Medulla oblongata (tissue), 1 donor: ENCODE data around the gene DMXL1.
"Not testable (repeated sequence)": the region's sequence is repeated elsewhere in the genome, so short reads cannot be mapped to it uniquely, and the experiment has no call there.

ENCODE experiments used
- DNase-seq: peaks from one replicate; pipeline ENCODE4 v3.0.0-alpha.2; 2015; ENCODE audit errors: extremely low spot score

DMXL1 gene

GRCh38 chr5:119070578-119070827 is 384 bp upstream of the DMXL1 start:
- no peak for DNase-seq

- peak; percentile 45 for DNase-seq
Measured at GRCh38 chr5:119071561-119071995, 691 bp downstream of the DMXL1 start.

- no peak for DNase-seq
Measured at GRCh38 chr5:119072496-119072895, 1.6 kb downstream of the DMXL1 start.

GRCh38 chr5:119073746-119074337 is 3.0 kb downstream of the DMXL1 start:
- DNase-seq: not testable (repeated sequence)

GRCh38 chr5:119074419-119074818 is 3.5 kb downstream of the DMXL1 start:
- no peak for DNase-seq

GRCh38 chr5:119075269-119075668 is 4.4 kb downstream of the DMXL1 start:
- DNase-seq: not testable (repeated sequence)

GRCh38 chr5:119076080-119076479 is 5.2 kb downstream of the DMXL1 start:
- no peak for DNase-seq

- no peak for DNase-seq
Measured at GRCh38 chr5:119077444-119077843, 6.6 kb downstream of the DMXL1 start.

- DNase-seq: no peak
Measured at GRCh38 chr5:119078071-119078846, 7.4 kb downstream of the DMXL1 start.

GRCh38 chr5:119078861-119079260 is 8.0 kb downstream of the DMXL1 start:
- DNase-seq: no peak

GRCh38 chr5:119079318-119079921 is 8.5 kb downstream of the DMXL1 start:
- no peak for DNase-seq

- no peak for DNase-seq
Measured at GRCh38 chr5:119080936-119081335, 10.0 kb downstream of the DMXL1 start.

GRCh38 chr5:119082691-119083090 is 11.8 kb downstream of the DMXL1 start:
- no peak for DNase-seq

GRCh38 chr5:119083679-119084078 is 12.8 kb downstream of the DMXL1 start:
- no peak for DNase-seq

GRCh38 chr5:119088438-119088837 is 17.6 kb downstream of the DMXL1 start:
- no peak for DNase-seq

- DNase-seq: no peak
Measured at GRCh38 chr5:119095611-119096010, 24.7 kb downstream of the DMXL1 start.

GRCh38 chr5:119105971-119106370 is 35.1 kb downstream of the DMXL1 start:
- peak; percentile 62 for DNase-seq

GRCh38 chr5:119112151-119112550 is 41.3 kb downstream of the DMXL1 start:
- no peak for DNase-seq

GRCh38 chr5:119117237-119117636 is 46.4 kb downstream of the DMXL1 start:
- DNase-seq: no peak

GRCh38 chr5:119118000-119118399 is 47.1 kb downstream of the DMXL1 start:
- DNase-seq: no peak

- DNase-seq: no peak
Measured at GRCh38 chr5:119120893-119121292, 50.0 kb downstream of the DMXL1 start.

- not testable (repeated sequence) for DNase-seq
Measured at GRCh38 chr5:119122474-119122873, 51.6 kb downstream of the DMXL1 start.

- no peak for DNase-seq
Measured at GRCh38 chr5:119123280-119123679, 52.4 kb downstream of the DMXL1 start.
